Ectodermal cell (in vitro differentiated cells): ENCODE data around the gene OBP2B.

Experiments used
- H3K27ac ChIP-seq: 2 replicates; pipeline ENCODE4 v1.7.0; 2013; ENCODE audit warnings: mild to moderate bottlenecking, low read depth, low read length; ENCODE audit not compliant: insufficient read depth, poor library complexity, severe bottlenecking
- H3K27me3 ChIP-seq: 2 replicates; pipeline ENCODE4 v1.7.0; 2013; ENCODE audit warnings: mild to moderate bottlenecking, low read length; ENCODE audit not compliant: insufficient read depth, control insufficient read depth, poor library complexity, severe bottlenecking
- H3K36me3 ChIP-seq: one replicate; pipeline ENCODE4 v1.7.0; 2013; ENCODE audit warnings: low read length; ENCODE audit not compliant: control insufficient read depth, insufficient read depth
- H3K4me1 ChIP-seq: one replicate; pipeline ENCODE4 v1.7.0; 2013; ENCODE audit warnings: low read length; ENCODE audit not compliant: control insufficient read depth, insufficient read depth
- H3K4me3 ChIP-seq: 2 replicates; pipeline ENCODE4 v1.7.0; 2013; ENCODE audit warnings: low read depth, low read length, control low read depth; ENCODE audit not compliant: insufficient read depth
- H3K9me3 ChIP-seq: 2 replicates; pipeline ENCODE4 v1.7.0; 2013; ENCODE audit warnings: mild to moderate bottlenecking, low read length, moderate library complexity; ENCODE audit not compliant: control insufficient read depth
- WGBS, 2 experiments: methylation state at CpG; one replicate each; pipeline ENCODE4 v1.1.7; 2013; ENCODE audit warnings: missing lambda C conversion rate in 2 of 2; 5-methylcytosine and 5-hydroxymethylcytosine counted together

The OBP2B gene

DNA sequence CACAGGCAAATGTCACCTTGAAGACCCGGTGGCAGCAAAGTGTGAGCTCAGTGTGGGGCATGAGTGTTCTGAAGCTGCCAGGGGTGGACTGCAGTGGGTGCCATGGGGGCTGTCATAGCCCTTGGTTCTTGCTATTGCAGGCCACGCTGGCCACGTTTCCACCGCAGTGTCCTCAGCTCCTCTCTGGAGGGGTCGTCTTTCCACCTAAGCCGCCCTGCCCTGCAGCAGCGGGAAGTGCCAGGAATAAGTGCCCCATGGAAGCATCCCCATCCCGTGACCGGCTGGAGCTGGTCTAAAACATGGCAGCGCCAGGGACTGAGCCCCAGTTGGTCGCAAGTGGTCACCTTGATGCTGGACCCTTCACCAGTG, 6.9 kb downstream of the OBP2B start:
- no peaks in the 10 kb centered on the region for H3K36me3 ChIP-seq

GRCh38 chr9:133201424-133202144, 7.5 kb downstream of the OBP2B start:
- Histone ChIP-seq H3K9me3 (no peaks in the 10 kb centered on the region), H3K27me3 (peaks cover 4% of the 10 kb centered on the region), H3K4me1 (no peaks in the 10 kb centered on the region), H3K27ac (no peak overlapping the region), H3K4me3 (no peak overlapping the region), H3K36me3 (no peaks in the 10 kb centered on the region)
- 82 to 83% methylated on average over 13 of the region's 13 CpGs for WGBS, 2 experiments

More for the DNA sequence above, 6.9 kb downstream of the OBP2B start:
- H3K4me1 ChIP-seq, result no peaks in the 10 kb centered on the region
- H3K27me3 ChIP-seq, result peaks cover 4% of the 10 kb centered on the region
- no peak overlapping the region for H3K27ac ChIP-seq
- H3K9me3 ChIP-seq, result no peaks in the 10 kb centered on the region
- WGBS, 2 experiments, result 72 to 74% methylated on average over 11 of the region's 11 CpGs
- no peak overlapping the region for H3K4me3 ChIP-seq

DNA sequence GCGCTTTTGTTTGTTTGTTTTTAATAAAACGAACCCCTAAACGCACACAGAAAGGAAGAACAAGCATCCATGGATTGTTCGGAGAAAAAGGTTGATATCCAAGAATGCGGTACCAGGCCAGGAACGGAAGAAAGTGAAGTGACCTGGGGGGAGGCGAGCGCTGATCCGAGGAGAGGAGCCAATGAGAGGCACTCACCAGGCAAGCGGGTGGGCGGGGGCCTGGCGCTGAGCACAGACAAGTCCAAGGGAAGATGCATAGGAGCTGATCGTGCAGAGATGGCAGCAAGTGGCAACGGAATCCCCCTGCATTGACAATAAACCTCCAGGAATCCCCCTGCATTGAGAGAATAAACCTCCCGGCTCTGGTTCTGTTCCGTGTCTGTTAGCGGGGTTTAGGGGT, 8.4 kb downstream of the OBP2B start:
- Histone ChIP-seq H3K27me3 (peaks cover 4% of the 10 kb centered on the region), H3K9me3 (no peaks in the 10 kb centered on the region), H3K36me3 (no peaks in the 10 kb centered on the region), H3K4me3 (no peak overlapping the region), H3K27ac (no peak overlapping the region), H3K4me1 (no peaks in the 10 kb centered on the region)
- WGBS, 2 experiments, result 82 to 89% methylated on average over 17 of the region's 17 CpGs

GRCh38 chr9:133199648-133200321, 9.3 kb downstream of the OBP2B start:
- peaks cover 4% of the 10 kb centered on the region for H3K27me3 ChIP-seq
- no peaks in the 10 kb centered on the region for H3K36me3 ChIP-seq
- no peak overlapping the region for H3K4me3 ChIP-seq
- no peaks in the 10 kb centered on the region for H3K9me3 ChIP-seq
- H3K4me1 ChIP-seq, result no peaks in the 10 kb centered on the region
- WGBS, 2 experiments, result 90 to 91% methylated on average over 44 of the region's 44 CpGs
- no peak overlapping the region for H3K27ac ChIP-seq

DNA sequence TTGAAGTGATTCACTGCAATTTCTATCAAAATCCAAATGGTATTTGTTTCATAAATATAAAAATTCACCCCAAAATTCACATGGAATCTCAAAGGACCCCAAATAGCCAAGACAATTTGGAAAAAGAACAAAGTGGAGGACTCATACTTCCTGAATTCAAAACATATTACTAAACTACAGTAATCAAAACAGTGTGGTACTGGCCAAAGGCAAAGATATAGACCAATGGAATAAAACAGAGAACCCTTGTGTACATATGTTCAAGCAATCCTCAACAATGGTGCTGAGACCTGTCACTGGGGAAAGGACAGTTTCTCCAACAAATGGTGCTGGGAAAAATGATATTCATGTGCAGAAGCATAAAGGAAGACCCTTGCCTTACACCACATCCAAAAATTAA, 14.0 kb downstream of the OBP2B start:
- H3K36me3 ChIP-seq, result no peaks in the 10 kb centered on the region
- H3K27ac ChIP-seq, result no peak overlapping the region
- no peak overlapping the region for H3K4me3 ChIP-seq
- no peaks in the 10 kb centered on the region for H3K4me1 ChIP-seq
- no peaks in the 10 kb centered on the region for H3K9me3 ChIP-seq
- H3K27me3 ChIP-seq, result peaks cover 4% of the 10 kb centered on the region

- no peaks in the 10 kb centered on the region for H3K36me3 ChIP-seq
- peaks cover 4% of the 10 kb centered on the region for H3K27me3 ChIP-seq
- no peaks in the 10 kb centered on the region for H3K4me1 ChIP-seq
- H3K4me3 ChIP-seq, result no peak overlapping the region
- no peaks in the 10 kb centered on the region for H3K9me3 ChIP-seq
- WGBS, 2 experiments, result 81 to 91% methylated on average over 4 of the region's 4 CpGs
- H3K27ac ChIP-seq, result no peak overlapping the region
Observed at GRCh38 chr9:133194597-133194996, 14.5 kb downstream of the OBP2B start.

DNA sequence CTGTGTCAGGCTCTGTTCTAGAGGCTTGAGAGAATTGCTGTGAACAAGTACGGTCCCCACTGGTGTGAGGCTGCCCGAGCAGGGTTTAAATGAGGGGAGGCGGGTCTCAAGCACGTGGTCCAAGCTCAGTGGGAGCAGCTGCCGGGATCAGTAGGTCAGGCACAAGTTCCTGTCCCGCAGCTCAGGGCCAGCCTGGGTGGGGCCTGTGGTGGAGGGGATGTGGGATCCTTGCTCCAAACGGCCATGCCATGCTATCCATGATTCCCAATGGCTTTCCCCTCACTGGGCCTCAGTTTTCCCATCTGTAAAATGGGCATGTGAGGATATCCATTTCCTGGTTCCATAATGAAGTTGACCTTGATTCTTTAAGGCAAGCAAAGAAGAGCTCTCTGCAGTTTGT, 17.1 kb downstream of the OBP2B start:
- H3K27ac ChIP-seq, result no peak overlapping the region
- 64 to 69% methylated on average over 7 of the region's 7 CpGs for WGBS, 2 experiments
- H3K4me3 ChIP-seq, result no peak overlapping the region
- no peaks in the 10 kb centered on the region for H3K4me1 ChIP-seq
- H3K36me3 ChIP-seq, result no peaks in the 10 kb centered on the region
- H3K27me3 ChIP-seq, result peaks cover 26% of the 10 kb centered on the region
- H3K9me3 ChIP-seq, result no peaks in the 10 kb centered on the region

DNA sequence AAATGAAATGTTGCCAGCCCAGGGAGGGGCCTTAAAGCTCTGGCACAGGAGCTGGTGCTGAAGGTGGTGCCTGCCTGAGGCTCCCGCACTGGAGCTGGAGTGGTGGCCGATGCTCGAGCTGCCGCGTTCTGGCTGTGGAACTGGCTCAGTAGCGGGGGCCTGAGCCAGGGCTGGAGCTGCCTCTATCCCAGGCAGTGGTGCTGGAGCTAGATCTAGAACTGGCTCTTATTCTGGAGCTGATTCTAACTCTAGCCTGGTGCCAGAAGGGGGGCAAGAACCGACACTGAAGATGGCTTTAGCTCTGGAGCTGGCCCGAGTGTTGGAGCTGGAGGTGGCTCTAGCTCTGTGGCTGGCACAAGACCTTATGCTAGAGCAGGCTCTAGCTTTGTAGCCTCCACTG, 19.2 kb downstream of the OBP2B start:
- no peak overlapping the region for H3K4me3 ChIP-seq
- no peaks in the 10 kb centered on the region for H3K36me3 ChIP-seq
- WGBS, 2 experiments, result 87 to 88% methylated on average over 8 of the region's 8 CpGs
- H3K9me3 ChIP-seq, result no peaks in the 10 kb centered on the region
- H3K27ac ChIP-seq, result no peak overlapping the region
- peaks cover 32% of the 10 kb centered on the region for H3K27me3 ChIP-seq
- no peaks in the 10 kb centered on the region for H3K4me1 ChIP-seq

DNA sequence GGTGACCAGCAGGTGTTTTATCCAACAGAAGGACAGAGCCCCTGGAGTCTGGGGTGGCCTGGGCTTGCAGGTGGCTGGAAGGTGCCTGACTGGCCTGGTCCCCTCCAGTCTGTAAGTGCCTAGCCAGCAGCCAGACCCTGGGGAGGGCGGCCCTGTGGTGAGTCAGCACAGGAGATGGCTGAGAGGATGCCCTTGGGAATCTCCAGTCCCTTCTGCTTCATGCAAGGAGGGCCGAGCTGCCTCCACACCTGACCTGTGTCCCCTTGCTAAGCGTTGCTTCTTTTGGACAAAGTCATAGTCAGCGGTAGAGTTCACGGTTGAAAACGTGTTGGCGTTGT, 20.2 kb downstream of the OBP2B start:
- Histone ChIP-seq H3K27ac (no peak overlapping the region), H3K4me3 (no peak overlapping the region), H3K4me1 (no peaks in the 10 kb centered on the region), H3K27me3 (peaks cover 40% of the 10 kb centered on the region), H3K9me3 (no peaks in the 10 kb centered on the region), H3K36me3 (no peaks in the 10 kb centered on the region)
- 86 to 87% methylated on average over 7 of the region's 7 CpGs for WGBS, 2 experiments

DNA sequence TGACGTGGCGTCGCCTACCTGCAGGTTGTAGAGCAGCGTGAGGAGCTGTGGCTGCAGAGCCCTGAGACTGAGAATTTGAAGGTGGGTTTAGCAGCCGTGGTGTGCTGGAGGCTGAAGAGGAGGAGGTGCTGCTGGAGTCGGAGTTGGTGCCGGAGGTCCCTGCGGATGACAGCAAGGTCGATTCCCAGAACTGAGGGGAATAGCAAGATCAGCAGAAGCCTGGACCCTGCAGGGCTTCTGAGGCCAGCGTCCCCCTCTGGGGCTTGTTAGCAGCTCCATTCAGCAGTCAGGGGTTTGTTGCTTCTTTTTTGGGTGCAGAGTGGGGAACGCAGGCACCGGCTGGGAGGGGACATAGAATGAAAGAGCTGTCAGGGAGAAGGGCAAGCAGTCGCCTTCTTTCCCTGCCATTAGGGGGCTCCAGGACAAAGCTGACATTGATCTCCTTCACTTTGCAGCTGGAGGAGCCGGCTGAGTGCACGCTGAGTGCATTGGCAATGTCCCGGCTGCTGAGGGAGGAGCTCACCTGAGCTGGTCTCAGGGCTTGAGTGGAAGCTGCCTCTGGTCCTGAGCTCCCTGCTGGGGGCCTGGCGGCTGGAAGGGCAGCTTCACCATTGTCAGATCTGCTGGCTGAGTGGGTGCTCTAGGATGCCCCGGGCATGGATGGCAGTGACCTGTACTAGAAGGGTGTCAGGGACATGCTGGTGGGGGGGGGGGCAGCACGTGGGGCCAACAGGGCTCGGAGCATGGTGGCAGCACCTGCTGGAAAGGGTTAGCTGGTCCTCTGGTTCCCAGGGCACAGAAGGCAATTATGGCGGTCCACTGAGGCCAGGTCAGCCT, 20.8 kb downstream of the OBP2B start:
- Histone ChIP-seq H3K4me1 (no peaks in the 10 kb centered on the region), H3K27me3 (peaks cover 43% of the 10 kb centered on the region), H3K9me3 (no peaks in the 10 kb centered on the region), H3K4me3 (no peak overlapping the region), H3K36me3 (no peaks in the 10 kb centered on the region), H3K27ac (no peak overlapping the region)
- 51 to 54% methylated on average over 21 of the region's 21 CpGs for WGBS, 2 experiments
